Adipose tissue (tissue), 3 donors: ENCODE results near the gene IFNA2. TPM values are rescaled to one million over a fixed set of nuclear protein-coding genes. Genes with fewer than 3 reads are reported as not detected.
"Not testable (repeated sequence)": the region's sequence is repeated elsewhere in the genome, so short reads cannot be mapped to it uniquely, and the experiment has no call there.

ENCODE experiments used
- H3K27ac ChIP-seq: one replicate; pipeline ENCODE4 v1.5.1; 2013; ENCODE audit warnings: low read depth, low read length
- WGBS, 3 donors: extraction: QIAGEN DNeasy Blood & Tissue Kit; methylation state at CpG; one replicate each; pipeline ENCODE4 v1.1.7; 2013; 5-methylcytosine and 5-hydroxymethylcytosine counted together
- polyA plus RNA-seq, 3 donors: library from polyadenylated mRNA; stranded (reverse); fragments of 200-250 nt; gene quantifications; one replicate each; pipeline ENCODE4 v1.2.3, GENCODE V29; 2013
- donor health status: healthy with polysubstance abuse.
- donor health status: Bipolar disorder and iron deficiency.
- donor health status: healthy.

The IFNA2 gene
- polyA plus RNA-seq = under 1 TPM in 1 of 3 donors, not detected in 2; 0.56 TPM

DNA sequence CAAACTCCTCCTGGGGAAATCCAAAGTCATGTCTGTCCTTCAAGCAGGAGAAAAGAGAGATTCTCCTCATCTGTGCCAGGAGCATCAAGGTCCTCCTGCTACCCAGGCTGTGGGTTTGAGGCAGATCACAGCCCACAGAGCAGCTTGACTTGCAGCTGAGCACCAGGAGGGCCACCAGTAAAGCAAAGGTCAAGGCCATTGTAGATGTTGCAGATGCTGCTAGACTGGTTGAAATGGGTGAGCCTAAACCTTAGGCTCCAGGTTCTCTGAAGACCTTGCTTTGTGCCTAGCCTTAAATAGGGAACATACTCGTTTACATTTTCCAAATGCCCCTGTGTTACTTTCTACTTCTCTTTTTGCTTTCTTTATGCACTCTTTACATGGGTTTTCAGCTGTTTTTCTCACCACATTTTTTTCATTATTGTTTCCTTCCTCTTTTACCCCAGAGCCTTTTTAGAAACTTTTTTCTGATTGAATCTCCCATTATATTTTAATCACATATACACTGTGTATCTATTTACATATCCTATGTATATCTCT, at the start of gene IFNA2:
Gene IFNA2, minus strand, starts transcription at position 268 of the 540 bp plus-strand sequence. Its CDS starts 69 bp downstream, at position 199.
- WGBS, 3 donors = 30 to 57% (median 54%) methylated on average over 1 of the region's 1 CpG
- no peak within 1 kb of the TSS for H3K27ac ChIP-seq

DNA sequence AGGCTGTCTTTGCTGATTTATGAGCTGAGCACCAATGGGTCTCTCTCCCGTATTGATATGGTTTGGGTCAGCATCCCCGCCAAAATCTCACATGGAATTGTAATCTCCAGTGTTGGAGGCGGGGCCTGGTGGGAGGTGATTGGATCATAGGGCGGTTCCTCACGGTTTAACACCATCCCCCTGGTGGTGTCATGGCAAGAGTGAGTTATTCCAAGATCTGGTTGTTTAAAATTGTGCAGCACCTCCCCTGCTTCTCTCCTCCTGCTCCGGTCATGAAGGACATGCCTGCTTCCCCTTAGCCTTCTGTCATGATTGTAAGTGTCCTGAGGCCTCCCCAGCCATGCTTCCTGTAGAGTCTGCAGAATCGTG, 49.8 kb upstream of the IFNA2 start:
- 63 to 84% (median 80%) methylated on average over 7 of the region's 7 CpGs for WGBS, 3 donors
- not testable (repeated sequence) for H3K27ac ChIP-seq

DNA sequence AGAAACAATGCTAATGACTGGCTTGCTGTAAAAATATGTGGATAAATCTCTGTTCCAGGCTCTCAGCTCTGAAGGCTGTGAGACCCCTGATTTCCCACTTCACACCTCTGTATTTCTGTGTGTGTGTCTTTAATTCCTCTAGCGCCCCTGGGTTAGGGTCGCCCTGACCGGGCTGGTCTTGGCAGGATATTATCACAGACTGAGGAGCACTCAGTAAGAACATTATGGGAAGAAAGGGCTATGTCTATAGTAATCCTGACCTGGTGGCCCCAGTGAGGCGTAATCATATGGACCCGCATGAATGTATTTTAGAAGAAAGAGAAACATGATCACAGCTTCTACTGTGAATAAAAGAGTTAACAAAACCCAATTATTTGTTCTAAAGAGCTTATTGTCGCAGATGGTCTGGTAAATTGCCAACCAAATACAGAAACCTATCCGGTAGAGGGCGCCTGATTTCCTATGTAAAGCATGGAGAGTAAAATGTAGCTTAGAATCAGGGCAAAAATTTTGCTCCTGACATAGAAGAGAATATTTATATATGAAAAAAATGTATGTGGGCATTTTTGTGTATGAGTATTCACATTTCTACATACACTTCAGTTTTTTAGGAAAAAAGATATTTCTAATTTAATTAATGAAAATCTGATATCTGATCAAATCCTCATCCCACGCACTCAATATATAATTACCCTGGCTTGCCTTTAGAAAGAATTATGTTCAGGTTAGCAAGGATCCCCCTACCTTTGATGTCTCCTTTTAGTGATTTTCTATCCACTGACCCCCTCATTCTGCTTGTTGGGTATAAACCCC, 49.2 kb upstream of the IFNA2 start:
- 46 to 56% (median 51%) methylated on average over 9 of the region's 9 CpGs for WGBS, 3 donors
- no peak overlapping the region for H3K27ac ChIP-seq

DNA sequence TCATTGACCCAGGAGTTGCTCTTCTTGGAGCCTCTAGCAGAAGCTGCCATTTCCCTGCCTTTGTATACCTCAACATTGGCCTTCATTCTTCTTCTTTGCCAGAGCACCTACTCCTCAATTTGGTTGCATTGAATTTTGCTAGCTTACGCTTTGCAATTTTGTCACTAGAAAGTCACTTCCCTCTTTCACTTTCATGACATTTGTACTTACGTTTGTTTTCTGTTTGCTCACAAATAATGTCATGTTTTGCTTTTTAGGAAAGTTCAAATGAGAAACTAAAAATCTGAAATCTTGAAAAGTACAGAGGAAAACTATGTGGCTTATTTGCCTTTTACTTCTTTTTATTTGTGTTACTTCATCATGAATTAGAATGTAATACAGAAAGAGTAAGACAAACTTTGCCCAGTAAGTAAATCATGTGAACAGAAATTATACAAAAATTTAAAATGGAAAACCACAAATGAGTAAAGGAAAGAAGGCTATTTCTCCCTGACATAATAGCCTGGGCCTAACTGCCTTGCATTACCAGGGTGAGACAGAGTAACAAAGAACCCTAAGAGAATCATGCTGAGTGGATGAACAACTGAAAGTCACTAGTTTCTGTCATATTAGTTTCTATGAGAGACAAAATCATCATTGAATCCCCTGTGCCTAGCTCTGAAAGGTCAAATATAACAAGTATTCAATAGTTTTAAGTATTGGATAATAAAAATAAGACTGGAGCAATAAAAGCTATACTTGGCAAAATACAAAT, 47.7 kb upstream of the IFNA2 start:
- WGBS, 3 donors = 47 to 83% (median 52%) methylated on average over 2 of the region's 2 CpGs
- H3K27ac ChIP-seq = no peak overlapping the region

DNA sequence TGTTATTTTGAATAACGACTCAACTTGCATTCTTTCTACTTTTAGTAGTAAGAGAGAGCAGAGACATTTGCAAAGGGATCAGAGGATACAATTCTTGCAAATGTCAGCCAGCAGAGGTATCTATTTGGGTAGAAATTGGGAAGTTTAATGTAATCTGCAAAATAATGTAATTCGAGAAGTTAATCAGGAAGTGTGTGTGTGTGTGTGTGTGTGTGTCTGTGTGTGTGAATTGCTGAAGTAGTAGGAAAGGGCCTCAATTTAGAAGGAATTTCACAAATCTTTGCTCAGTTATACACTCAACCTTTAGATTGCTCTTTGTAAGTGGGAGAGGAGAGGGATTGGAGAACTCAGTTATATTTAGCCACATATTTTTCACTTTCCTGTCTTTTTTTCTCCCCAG, 44.0 kb upstream of the IFNA2 start:
- 54 to 59% (median 55%) methylated on average over 2 of the region's 2 CpGs for WGBS, 3 donors
- H3K27ac ChIP-seq = no peak overlapping the region

DNA sequence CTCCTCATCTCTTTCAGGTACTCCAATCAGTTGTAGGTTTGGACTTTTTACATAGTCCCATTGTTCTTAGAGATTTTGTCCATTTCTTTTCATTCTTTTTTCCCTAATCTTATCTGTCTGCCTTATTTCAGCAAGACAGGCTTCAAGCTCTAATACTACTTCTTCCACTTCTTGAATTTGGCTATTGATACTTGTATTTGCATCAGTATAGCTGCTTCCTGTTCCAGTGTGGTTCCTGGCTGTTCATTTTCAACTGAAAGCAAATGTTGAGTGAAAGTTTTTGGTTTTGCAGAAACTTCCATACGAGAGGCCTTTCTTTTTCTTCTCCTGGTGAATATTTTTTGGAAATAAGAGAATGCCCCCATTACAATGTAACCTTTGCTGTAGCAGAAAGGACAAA, 43.0 kb upstream of the IFNA2 start:
- H3K27ac ChIP-seq = no peak overlapping the region
- WGBS, 3 donors = 62 to 74% (median 64%) methylated on average over 1 of the region's 1 CpG

DNA sequence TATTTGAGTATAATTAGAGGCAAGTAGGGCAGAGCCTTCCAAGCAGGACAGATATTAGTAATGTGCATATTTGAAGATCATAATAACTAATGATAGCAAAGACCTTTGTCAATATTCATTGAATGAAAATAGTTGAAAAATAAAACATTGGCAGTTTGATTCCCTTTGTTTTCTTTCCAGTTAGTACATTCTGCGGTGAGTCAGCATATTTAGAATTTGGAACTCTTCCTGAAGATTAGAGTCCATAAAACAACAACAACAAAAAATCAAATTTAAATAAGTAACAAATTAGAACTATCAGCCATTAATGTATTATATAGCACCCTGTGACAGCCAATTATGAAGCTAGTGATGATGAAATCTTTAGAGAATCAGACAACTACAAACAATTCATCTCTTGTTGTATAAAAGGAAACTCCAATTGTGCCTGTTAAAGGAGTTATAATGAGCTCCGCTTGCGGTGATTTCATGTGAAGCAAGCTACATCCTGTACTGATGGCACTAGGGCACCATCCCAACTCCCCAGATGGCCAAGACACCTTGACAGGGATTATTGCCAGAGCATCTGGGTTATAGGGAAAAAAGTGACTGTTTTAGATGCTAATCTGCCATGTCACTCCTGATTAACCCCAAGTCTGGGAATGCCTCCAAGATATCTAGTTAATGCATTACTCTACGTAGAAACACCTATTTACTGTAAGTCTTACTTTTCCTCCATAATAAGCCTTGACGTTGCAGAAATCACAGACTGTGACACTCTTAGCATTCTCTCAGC, 30.5 kb upstream of the IFNA2 start:
- 63 to 71% (median 66%) methylated on average over 5 of the region's 5 CpGs for WGBS, 3 donors
- H3K27ac ChIP-seq = no peak overlapping the region

DNA sequence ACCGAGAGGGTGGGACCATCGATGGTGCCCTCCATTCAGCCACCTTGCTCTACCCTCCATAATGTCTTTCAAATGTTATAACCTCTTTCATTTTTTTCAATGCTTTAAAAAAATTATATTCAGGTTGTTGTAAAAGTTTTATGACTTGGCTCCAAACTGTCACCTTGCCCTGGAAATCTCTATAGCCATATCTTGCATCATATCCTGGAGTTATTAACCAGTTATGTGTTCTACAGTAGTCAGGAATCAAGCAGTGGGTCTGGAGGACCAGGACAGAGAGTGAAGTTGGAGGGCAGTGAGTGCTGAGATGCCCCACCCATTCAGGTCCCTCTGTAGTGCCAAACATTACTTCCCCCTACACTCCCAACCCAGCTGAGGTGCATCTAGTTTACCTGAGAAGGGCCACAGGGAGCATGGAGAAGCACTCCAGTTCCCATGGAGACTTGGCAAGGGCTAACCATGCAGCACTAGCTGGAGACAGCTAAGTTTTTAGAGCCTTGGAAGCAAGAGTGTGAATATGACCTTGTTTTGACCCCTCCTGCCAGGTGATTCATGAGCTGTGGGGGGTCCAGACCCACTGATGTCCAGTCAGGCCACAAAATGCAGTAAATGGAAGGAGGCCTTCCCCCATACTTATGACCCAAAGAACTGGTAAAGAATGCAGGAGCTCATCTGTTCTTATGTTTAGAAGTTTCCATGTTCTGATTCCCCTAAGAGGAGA, 29.2 kb upstream of the IFNA2 start:
- H3K27ac ChIP-seq = no peak overlapping the region
- WGBS, 3 donors = 91 to 94% (median 91%) methylated on average over 2 of the region's 2 CpGs

DNA sequence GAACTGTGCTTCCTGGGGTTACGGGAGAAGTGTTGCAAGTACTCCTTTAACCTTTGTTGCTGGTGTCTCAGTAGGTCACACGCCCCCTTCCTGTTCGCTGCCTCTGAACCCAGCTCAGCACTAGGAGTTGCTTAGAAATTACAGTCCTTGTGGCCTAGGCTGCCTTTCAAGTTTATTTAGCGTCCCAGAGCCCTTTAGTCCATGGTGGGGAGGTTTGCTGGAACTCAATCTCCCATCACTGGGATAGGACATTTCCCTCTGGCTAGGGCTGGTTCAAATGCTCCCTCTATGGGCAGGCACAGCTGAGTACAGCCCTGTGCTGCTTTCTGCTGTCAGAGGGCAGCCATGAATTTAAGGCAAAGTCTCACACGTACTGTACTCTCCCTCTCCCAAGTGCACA, 28.4 kb upstream of the IFNA2 start:
- WGBS, 3 donors = 49 to 75% (median 61%) methylated on average over 5 of the region's 5 CpGs
- H3K27ac ChIP-seq = no peak overlapping the region

DNA sequence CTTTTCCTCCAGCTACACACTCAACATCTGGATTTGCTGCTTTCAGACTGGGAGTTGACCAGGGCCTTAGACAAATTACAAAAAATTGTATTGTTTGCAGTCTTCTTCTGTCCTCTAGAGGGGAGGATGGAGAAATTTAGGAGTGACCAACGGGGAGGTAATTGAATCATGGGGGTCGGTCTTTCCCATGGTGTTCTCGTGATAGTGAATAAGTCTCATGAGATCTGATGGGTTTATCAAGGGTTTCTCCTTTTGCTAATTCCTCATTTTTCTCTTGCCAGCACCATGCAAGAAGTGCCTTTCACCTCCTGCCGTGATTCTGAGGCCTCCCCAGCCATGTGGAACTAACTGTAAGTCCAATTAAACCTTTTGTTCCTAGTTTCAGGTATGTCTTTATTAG, 28.0 kb upstream of the IFNA2 start:
- WGBS, 3 donors = 72 to 82% (median 82%) methylated on average over 4 of the region's 4 CpGs
- H3K27ac ChIP-seq = no peak overlapping the region

DNA sequence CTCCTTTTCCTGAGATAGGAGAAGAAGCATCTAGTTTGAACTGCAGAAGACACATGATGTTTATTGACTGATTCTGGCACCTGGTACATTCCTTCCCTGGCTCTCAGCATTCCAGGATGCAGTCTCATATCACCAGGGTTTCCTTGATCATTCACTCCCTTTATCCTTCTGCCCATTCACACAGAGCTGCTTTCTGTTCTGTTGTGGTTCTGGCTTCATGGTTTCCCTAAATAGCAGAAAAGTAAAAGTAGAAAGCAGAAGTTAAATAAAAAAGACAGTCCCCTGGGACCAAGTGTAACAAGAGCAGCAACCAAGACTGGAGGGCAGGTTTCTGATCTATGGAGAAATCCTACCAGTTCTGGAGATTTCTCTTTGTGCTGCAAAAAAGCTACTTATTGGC, 26.9 kb upstream of the IFNA2 start:
- no peak overlapping the region for H3K27ac ChIP-seq

DNA sequence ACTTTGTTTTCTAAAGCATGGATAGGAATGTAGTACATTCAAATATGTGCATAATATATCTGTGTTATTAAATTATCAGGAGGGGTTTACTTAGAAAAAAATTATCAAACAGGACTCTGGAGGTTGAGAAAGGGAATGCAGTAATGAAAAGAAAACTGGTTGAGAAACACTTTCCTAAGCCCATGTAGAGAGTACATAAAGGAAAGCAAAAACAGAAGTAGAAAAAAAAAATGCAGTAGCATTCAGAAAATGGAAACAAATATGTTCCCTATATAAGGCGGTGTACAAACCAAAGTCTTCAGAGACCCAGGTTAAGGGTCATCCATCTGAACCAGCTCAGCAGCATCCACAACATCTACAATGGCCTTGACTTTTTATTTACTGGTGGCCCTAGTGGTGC, 23.6 kb upstream of the IFNA2 start, which contains the start of gene IFNA8:
Gene IFNA8, plus strand, starts transcription at position 301 of the 400 bp plus-strand sequence. Its CDS starts 60 bp downstream, at position 361.
- WGBS, 3 donors = 69 to 86% (median 82%) methylated on average over 1 of the region's 1 CpG
- no peak within 1 kb of the TSS for H3K27ac ChIP-seq

DNA sequence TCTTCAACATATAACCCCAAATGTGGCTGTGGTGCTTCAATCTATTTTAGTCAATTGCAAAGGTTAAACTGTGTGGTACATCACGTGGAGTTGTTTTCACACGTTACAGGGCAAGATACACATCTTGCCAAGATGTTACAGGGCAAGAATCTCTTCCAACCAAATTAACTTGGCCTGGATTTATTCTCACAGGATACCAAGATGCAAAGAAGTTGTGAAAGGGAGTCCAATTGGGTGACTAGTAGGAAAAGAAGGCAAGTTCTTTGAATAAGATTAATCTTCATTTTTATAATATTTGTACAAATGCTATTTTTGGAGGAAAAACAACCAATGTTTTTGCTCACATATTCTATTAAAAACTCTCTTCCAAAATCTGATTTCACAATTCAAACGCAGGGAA, 18.9 kb upstream of the IFNA2 start:
- 58 to 60% (median 59%) methylated on average over 3 of the region's 3 CpGs for WGBS, 3 donors

DNA sequence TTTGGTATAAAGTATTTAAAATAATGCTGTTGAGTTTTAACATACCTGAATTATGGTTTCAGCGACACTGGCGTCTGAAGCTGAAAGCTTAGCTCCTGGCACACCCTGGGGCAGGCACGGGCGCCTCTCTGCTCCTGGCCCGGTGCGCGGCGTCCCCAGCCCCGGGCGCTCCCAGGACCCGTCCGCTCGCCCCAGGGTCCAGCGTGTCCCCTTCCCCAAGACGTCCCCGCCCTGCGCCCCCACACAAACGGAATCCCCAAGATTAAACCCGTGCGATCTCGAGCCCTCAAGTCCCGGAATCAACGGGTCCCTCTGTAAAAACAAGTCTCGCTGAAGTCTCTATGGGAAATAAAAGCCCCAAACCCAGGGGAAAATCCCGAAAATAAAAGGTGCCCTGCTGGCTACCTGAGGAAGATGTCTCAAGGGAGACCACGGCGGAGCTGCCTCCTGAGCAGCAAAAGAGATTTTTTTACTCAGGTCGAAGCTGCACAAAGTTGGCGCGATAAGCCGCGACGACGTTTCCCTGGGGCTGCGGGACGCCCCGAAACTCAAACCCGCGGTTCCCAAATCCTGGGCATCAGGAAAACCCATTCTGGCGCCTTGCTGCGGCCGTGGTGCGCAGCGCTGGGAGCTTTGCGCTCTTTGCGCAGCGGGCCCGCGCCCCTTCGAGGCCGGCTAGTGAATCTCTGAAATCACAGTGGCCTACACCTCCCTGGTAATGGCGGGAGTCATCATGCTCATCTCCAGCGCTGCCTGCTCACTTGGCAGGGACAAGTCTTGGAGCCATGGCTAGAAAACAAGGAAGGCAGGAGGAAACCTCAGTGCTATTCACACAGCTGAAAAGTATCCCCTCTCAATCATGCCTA, 17.4 kb upstream of the IFNA2 start:
- 2 to 3% (median 2%) methylated on average over 53 of the region's 53 CpGs for WGBS, 3 donors
- H3K27ac ChIP-seq = no peak overlapping the region

More for the DNA sequence above, 18.9 kb upstream of the IFNA2 start:
- no peak overlapping the region for H3K27ac ChIP-seq

DNA sequence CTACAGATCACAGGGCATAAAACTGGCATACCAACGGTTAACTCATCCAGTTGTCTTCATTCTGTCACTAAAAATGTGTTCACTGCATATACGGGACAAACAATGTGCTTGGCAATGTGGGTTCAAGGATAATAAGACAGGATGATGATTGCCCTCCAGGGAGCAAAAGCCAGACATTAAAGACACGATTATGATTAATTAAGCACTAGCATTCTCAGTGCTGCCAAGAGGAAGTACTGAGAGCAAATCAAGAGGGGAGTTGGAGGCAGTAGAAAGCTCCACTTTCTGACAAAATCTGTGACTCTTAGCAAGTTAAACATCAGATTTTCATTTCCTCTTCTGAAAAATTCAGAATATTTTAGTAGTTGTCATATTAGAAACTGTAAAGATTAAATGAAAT, 14.8 kb upstream of the IFNA2 start:
- no peak overlapping the region for H3K27ac ChIP-seq
- WGBS, 3 donors = 25 to 27% (median 26%) methylated on average over 3 of the region's 3 CpGs

DNA sequence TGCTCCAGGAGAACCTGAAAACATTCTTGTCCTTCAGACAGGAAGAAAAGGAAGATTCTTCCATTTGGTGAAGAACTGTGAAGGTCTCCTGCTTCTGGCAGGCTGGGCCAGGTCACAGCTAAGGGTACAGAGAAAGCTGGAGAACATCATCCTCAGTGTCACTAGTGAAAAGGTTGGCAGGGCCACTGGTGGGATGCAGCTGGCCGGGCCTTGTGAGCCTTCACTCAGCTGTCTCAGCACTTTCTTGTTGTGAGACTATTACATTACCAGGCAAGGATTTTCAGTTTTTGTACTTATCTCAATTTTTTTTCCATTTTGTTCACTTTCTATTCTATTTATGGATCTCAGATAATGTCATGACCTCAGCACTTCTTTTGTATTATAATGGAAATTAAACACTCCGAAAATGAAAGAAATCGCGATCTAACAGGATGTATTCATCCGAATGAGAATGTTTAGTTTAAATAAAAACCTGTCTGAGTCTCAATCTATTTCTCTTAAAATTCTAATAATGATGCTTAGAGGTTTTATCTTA, 13.8 kb upstream of the IFNA2 start:
- 74 to 84% (median 78%) methylated on average over 5 of the region's 5 CpGs for WGBS, 3 donors
- no peak overlapping the region for H3K27ac ChIP-seq
